Transverse colon (tissue), 3 donors: Measurements from ENCODE around the gene UHRF1.

Experiments used
- EP300 ChIP-seq: sonication (generic); formaldehyde crosslinking; IDR thresholded peaks from one replicate; pipeline ENCODE4 v1.6.1; 2017; ENCODE audit warnings: antibody characterized with exemption, low read depth
- POLR2A ChIP-seq: fragments of 450-650 bp; IDR thresholded peaks from one replicate; pipeline ENCODE4 v1.6.1; 2016; ENCODE audit warnings: antibody characterized with exemption, mild to moderate bottlenecking, moderate library complexity
- TF ChIP-seq, protein P1 (sequence below), 5 experiments: fragments of 200-600 bp in 3 of 5; fragments of 450-650 bp in 2 of 5; sonication (generic) in 3 of 5; IDR thresholded peaks; 1 replicate in 2 of 5; 2 replicates in 3 of 5; pipeline ENCODE4 v1.5.1; 2016 to 2017; ENCODE audit warnings: antibody characterized with exemption in 5 of 5, inconsistent platforms in 3 of 5, mild to moderate bottlenecking in 2 of 5, moderate library complexity in 1 of 5

DNA sequence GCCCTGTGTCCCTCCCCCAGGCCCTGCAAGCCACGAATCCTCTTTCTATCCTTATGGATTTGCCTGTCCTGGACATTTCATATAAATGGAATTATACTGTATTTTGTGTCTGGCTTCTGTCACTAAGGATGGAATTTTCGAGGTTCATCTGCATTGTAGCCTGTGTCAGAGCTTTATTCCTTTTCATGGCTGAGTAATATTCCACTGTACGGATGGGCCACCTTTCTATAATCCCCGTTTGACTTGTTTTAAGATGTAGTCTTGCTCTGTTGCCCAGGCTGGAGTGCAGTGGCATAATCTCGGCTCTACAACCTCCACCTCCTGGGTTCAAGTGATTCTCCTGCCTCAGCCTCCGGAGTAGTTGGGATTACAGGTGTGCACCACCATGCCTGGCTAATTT lies 55.8 kb downstream of the UHRF1 start:
- TF ChIP-seq, protein P1, sequence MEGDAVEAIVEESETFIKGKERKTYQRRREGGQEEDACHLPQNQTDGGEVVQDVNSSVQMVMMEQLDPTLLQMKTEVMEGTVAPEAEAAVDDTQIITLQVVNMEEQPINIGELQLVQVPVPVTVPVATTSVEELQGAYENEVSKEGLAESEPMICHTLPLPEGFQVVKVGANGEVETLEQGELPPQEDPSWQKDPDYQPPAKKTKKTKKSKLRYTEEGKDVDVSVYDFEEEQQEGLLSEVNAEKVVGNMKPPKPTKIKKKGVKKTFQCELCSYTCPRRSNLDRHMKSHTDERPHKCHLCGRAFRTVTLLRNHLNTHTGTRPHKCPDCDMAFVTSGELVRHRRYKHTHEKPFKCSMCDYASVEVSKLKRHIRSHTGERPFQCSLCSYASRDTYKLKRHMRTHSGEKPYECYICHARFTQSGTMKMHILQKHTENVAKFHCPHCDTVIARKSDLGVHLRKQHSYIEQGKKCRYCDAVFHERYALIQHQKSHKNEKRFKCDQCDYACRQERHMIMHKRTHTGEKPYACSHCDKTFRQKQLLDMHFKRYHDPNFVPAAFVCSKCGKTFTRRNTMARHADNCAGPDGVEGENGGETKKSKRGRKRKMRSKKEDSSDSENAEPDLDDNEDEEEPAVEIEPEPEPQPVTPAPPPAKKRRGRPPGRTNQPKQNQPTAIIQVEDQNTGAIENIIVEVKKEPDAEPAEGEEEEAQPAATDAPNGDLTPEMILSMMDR (IDR thresholded peaks at IDR 0.05) = no peak
- no peak for TF ChIP-seq POLR2A
- TF ChIP-seq EP300 = no peak
